GM12878 (cell line): ENCODE data around the gene IKBKG. TPM values are rescaled to one million over a fixed set of nuclear protein-coding genes. Genes with fewer than 3 reads are reported as not detected.

ENCODE experiments used
- ATAC-seq: fragments of 200-7000 bp; cut with Tn5 transposase; 3 replicates; pipeline ENCODE4 v1.9.1; 2020; ENCODE audit warnings: mild to moderate bottlenecking, moderate library complexity
- BruUV-seq: library from RNA; stranded (reverse); fragments of 400-500 nt; replicated peaks from 2 replicates; lab custom pipeline; 2021; lab: Mats Ljungman, UMichigan
- CTCF ChIA-PET: fragments of 300-600 bp; sonication (Branson Sonifier 250); formaldehyde crosslinking; extraction: SDS; loops from one replicate; lab custom pipeline; 2021; ENCODE audit warnings: inconsistent platforms; lab: Yijun Ruan, JAX
- POLR2A ChIA-PET: fragments of 350-600 bp; formaldehyde crosslinking; extraction: SDS; loops from one replicate; lab custom pipeline; 2021; ENCODE audit warnings: inconsistent platforms; lab: Charles Lee
- RAD21 ChIA-PET: fragments of 300-600 bp; sonication (Branson Sonifier 250); formaldehyde crosslinking; loops from one replicate; lab custom pipeline; 2023; ENCODE audit warnings: antibody characterized with exemption; ENCODE audit not compliant: unreplicated experiment; lab: Charles Lee
- SMC1A ChIA-PET: fragments of 300-600 bp; sonication (Branson Sonifier 250); formaldehyde crosslinking; loops from one replicate; lab custom pipeline; 2023; ENCODE audit not compliant: unreplicated experiment, uncharacterized antibody; lab: Charles Lee
- DNase-seq: peaks from one replicate; pipeline ENCODE4 v3.0.0-alpha.2; 2011; ENCODE audit warnings: low read depth, low spot score
- FAIRE-seq: peaks from 3 replicates; lab custom pipeline; 2011; peaks lifted over from hg19 to GRCh38; lab: Jason Lieb, UNC
- H2AFZ ChIP-seq: 2 replicates; pipeline ENCODE4 v1.6.0; 2011; ENCODE audit warnings: low read depth, low read length, control low read depth; ENCODE audit not compliant: control insufficient read depth
- H3K27ac ChIP-seq: 2 replicates; pipeline ENCODE4 v1.5.1; 2011; ENCODE audit warnings: control low read depth; ENCODE audit not compliant: control insufficient read depth, insufficient read depth
- H3K27me3 ChIP-seq, 2 experiments: replicated peaks in 1 of 2; 2 replicates each; pipeline versions ENCODE4 v1.6.0 to v1.6.1; 2011; ENCODE audit warnings: low read length in 1 of 2; ENCODE audit not compliant: control insufficient read depth in 2 of 2, insufficient read depth in 2 of 2
- H3K36me3 ChIP-seq, 2 experiments: 2 replicates each; pipeline ENCODE4 v1.5.1; 2011; ENCODE audit warnings: low read length in 1 of 2; ENCODE audit not compliant: control insufficient read depth in 2 of 2, insufficient read depth in 2 of 2
- H3K4me1 ChIP-seq: 2 replicates; pipeline ENCODE4 v1.6.1; 2011; ENCODE audit warnings: mild to moderate bottlenecking, low read length, moderate library complexity, mixed read lengths; ENCODE audit not compliant: control insufficient read depth, insufficient read depth
- H3K4me2 ChIP-seq: 2 replicates; pipeline ENCODE4 v1.6.0; 2011; ENCODE audit warnings: control low read depth; ENCODE audit not compliant: control insufficient read depth, insufficient read depth
- H3K4me3 ChIP-seq: fragments of 200-600 bp; sonication (generic); 2 replicates; pipeline ENCODE4 v1.5.1; 2016
- H3K79me2 ChIP-seq: 2 replicates; pipeline ENCODE4 v1.6.0; 2011; ENCODE audit warnings: low read length; ENCODE audit not compliant: control insufficient read depth, insufficient read depth
- H3K9ac ChIP-seq: 2 replicates; pipeline ENCODE4 v1.8.0; 2011; ENCODE audit warnings: low read length, control low read depth, mixed read lengths; ENCODE audit not compliant: control insufficient read depth, insufficient read depth
- H3K9me3 ChIP-seq: replicated peaks from 3 replicates; pipeline ENCODE4 v1.5.1; 2011; ENCODE audit warnings: mild to moderate bottlenecking, low read length; ENCODE audit not compliant: control insufficient read depth, insufficient read depth
- H4K20me1 ChIP-seq: 2 replicates; pipeline ENCODE4 v1.6.0; 2011; ENCODE audit not compliant: control insufficient read depth, insufficient read depth
- BMI1 ChIP-seq: fragments of 450-650 bp; IDR thresholded peaks from 2 replicates; pipeline ENCODE4 v1.6.1; 2016; ENCODE audit warnings: mild to moderate bottlenecking, moderate library complexity, borderline replicate concordance
- CBX5 ChIP-seq: sonication (generic); IDR thresholded peaks from 2 replicates; pipeline ENCODE4 v1.6.1; 2016; ENCODE audit warnings: low read depth, moderate library complexity, mild to moderate bottlenecking, inconsistent platforms
- CHD1 ChIP-seq: IDR thresholded peaks from 2 replicates; pipeline ENCODE4 v1.6.1; 2012; ENCODE audit warnings: low read depth, low read length, improper control_type of control experiment
- DPF2 ChIP-seq: fragments of 450-650 bp; IDR thresholded peaks from 2 replicates; pipeline ENCODE4 v1.6.1; 2017; ENCODE audit warnings: mild to moderate bottlenecking
- HDGF ChIP-seq: fragments of 450-650 bp; IDR thresholded peaks from 2 replicates; pipeline ENCODE4 v1.6.1; 2016; ENCODE audit warnings: antibody characterized with exemption
- IKZF1 ChIP-seq: fragments of 450-650 bp; conservative IDR thresholded peaks from 2 replicates; pipeline ENCODE4 v1.6.1; 2017; ENCODE audit warnings: antibody characterized with exemption, mild to moderate bottlenecking
- IRF4 ChIP-seq: IDR thresholded peaks from 2 replicates; pipeline ENCODE4 v1.6.1; 2011; ENCODE audit warnings: low read depth, low read length
- LARP7 ChIP-seq: fragments of 450-650 bp; IDR thresholded peaks from 2 replicates; pipeline ENCODE4 v1.6.1; 2017; ENCODE audit warnings: mild to moderate bottlenecking
- RAD21 ChIP-seq: IDR thresholded peaks from 2 replicates; pipeline ENCODE4 v1.6.1; 2011; ENCODE audit warnings: mild to moderate bottlenecking, low read depth, low read length, moderate library complexity; ENCODE audit not compliant: insufficient read depth
- RAD51 ChIP-seq: fragments of 450-650 bp; IDR thresholded peaks from 2 replicates; pipeline ENCODE4 v1.6.1; 2016; ENCODE audit warnings: moderate library complexity, mild to moderate bottlenecking, inconsistent platforms
- SMC3 ChIP-seq: IDR thresholded peaks from 2 replicates; pipeline ENCODE4 v1.6.1; 2011; ENCODE audit warnings: low read length, improper control_type of control experiment, borderline replicate concordance
- TAF1 ChIP-seq: IDR thresholded peaks from 2 replicates; pipeline ENCODE4 v1.6.1; 2011; ENCODE audit warnings: mild to moderate bottlenecking, low read depth, low read length, borderline replicate concordance
- TCF12 ChIP-seq: IDR thresholded peaks from 2 replicates; pipeline ENCODE4 v1.6.1; 2011; ENCODE audit warnings: low read depth, mild to moderate bottlenecking, low read length
- TCF7 ChIP-seq: IDR thresholded peaks from 2 replicates; pipeline ENCODE4 v1.6.1; 2014; ENCODE audit warnings: antibody characterized with exemption, borderline replicate concordance
- WGBS: methylation state at CpG from one replicate; pipeline ENCODE4 v1.1.6; 2016; ENCODE audit warnings: low lambda C conversion rate; ENCODE audit not compliant: insufficient replicate concordance, insufficient coverage; ENCODE audit errors: missing lambda C conversion rate; 5-methylcytosine and 5-hydroxymethylcytosine counted together
- in situ Hi-C: fragments of 300-500 bp; cut with MboI; formaldehyde crosslinking; loops from 9 replicates; pipeline ENCODE4 v1.14.3; 2018; ENCODE audit warnings: mixed read lengths
- intact Hi-C: fragments of 100-400 bp; cut with micrococcal nuclease; formaldehyde crosslinking; loops from one replicate; pipeline ENCODE4 v1.14.2; 2022; ENCODE audit not compliant: unreplicated experiment
- polyA plus RNA-seq, 11 experiments: library from polyadenylated mRNA; depleted of rRNA in 4 of 11; unstranded in 6 of 11; stranded (reverse) in 5 of 11; fragments of >200 nt; fragmentation: Nextera tagmentation in 4 of 11; fragmentation: Illumina TruSeq in 1 of 11; extraction: Ambion mirVana in 4 of 11; extraction: Trizol in 1 of 11; gene quantifications; 1 replicate in 1 of 11; 2 replicates in 10 of 11; pipeline versions ENCODE4 v1.2.1 to v1.2.3, GENCODE V29; 2011 to 2016; ENCODE audit warnings: inconsistent platforms in 2 of 11, missing spikeins in 2 of 11, low read depth in 1 of 11
- total RNA-seq, 4 experiments: library from RNA; depleted of rRNA in 3 of 4; stranded (reverse); fragments of >200 nt in 3 of 4; fragmentation: Illumina TruSeq in 1 of 4; extraction: Trizol in 1 of 4; gene quantifications; 2 replicates each; pipeline versions ENCODE4 v1.2.1 to v1.2.3, GENCODE V29; 2013 to 2021
- TF ChIP-seq, protein P1 (sequence below): fragments of 450-650 bp; IDR thresholded peaks from 2 replicates; pipeline ENCODE4 v1.6.1; 2017; ENCODE audit warnings: mild to moderate bottlenecking
- TF ChIP-seq, protein P2 (sequence below): fragments of 450-650 bp; IDR thresholded peaks from 2 replicates; pipeline ENCODE4 v1.6.1; 2018; ENCODE audit warnings: borderline replicate concordance, mild to moderate bottlenecking; ENCODE audit not compliant: partially characterized antibody
- TF ChIP-seq, protein P3 (sequence below): fragments of 450-650 bp; IDR thresholded peaks from 2 replicates; pipeline ENCODE4 v1.6.1; 2017; ENCODE audit warnings: low read depth, mild to moderate bottlenecking, moderate library complexity
- TF ChIP-seq, protein P4 (sequence below): fragments of 450-650 bp; IDR thresholded peaks from 2 replicates; pipeline ENCODE4 v1.6.1; 2016; ENCODE audit warnings: mild to moderate bottlenecking

IKBKG gene
- total and polyA plus RNA-seq, 10 of the 15 experiments (the other 5 are each of a cell fraction or from before 2014, with no cell fraction given): 0.35 to 30.7 (median 16.7) TPM

DNA sequence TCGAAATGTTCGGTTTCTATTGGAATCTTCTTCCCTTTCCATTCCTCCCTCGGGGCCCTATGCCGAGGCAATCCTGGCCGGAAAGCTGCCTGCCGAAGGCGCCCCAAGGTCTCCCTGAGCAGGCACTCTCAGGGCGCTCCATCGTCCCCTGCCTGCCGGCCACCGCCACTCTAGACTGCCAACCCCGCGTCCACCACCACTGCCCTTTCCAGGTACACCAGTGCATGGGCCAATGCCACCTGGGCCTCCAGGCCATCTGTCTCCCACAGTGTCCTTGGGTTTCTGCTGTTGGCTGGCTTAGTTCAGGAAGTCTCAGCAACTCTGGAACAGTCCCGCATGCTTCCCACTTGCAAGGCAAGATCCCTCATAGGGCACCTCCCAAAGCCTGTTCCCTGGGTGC is 52.1 kb downstream of the IKBKG start (continued):
- TF ChIP-seq HDGF (no peak), IKZF1 (no peak), IRF4 (no peak), TCF12 (no peak), TCF7 (no peak), BMI1 (no peak), CHD1 (no peak)
- TF ChIP-seq, protein P1, sequence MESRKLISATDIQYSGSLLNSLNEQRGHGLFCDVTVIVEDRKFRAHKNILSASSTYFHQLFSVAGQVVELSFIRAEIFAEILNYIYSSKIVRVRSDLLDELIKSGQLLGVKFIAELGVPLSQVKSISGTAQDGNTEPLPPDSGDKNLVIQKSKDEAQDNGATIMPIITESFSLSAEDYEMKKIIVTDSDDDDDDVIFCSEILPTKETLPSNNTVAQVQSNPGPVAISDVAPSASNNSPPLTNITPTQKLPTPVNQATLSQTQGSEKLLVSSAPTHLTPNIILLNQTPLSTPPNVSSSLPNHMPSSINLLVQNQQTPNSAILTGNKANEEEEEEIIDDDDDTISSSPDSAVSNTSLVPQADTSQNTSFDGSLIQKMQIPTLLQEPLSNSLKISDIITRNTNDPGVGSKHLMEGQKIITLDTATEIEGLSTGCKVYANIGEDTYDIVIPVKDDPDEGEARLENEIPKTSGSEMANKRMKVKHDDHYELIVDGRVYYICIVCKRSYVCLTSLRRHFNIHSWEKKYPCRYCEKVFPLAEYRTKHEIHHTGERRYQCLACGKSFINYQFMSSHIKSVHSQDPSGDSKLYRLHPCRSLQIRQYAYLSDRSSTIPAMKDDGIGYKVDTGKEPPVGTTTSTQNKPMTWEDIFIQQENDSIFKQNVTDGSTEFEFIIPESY: no peak

DNA sequence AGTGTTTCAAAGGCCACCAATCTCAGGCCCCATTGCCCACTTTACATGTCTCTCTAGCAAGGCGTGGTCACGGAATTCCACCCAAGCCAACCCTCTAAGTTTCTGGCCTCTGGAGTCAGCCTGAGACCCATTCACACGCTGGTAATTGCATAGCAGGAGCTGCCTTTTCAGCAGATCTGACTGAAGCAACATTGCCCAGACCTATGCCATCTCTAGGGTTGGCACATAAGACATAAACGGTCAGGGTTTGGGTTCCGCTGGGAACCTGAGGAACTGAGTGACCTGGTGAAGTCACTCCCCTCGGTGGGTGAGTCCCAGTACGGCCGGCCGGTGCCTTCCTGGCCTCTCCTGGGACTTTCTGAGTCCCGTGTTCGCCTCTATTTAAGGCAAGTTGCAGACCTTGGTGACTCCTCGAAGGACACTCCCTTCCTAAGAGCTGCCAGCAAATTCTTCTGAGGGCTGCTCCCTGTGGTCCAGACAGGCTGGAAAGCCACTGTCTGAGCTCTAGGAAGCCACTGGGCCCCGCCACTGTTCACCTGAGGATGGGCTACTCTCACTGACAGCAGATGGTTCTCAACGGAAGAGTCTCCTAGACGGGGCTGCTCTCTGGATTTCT is 53.4 kb downstream of the IKBKG start:
- DNase-seq (no peak), FAIRE-seq (no peak), ATAC-seq (no peak)
- in situ Hi-C loops (no loop called here), intact Hi-C loops (no loop called here)
- H3K4me3 ChIP-seq: no peak overlapping the region
- no peaks in the 10 kb centered on the region for H3K36me3 ChIP-seq
- no TSS peak for BruUV-seq
- RAD21 ChIA-PET: no interaction called here
- H3K4me2 ChIP-seq: no peak overlapping the region
- no peak overlapping the region for H3K27ac ChIP-seq
- SMC1A ChIA-PET: no interaction called here
- no peaks in the 10 kb centered on the region for H3K4me1 ChIP-seq
- no peaks in the 10 kb centered on the region for H3K79me2 ChIP-seq
- 53% methylated on average over 15 of the region's 15 CpGs for WGBS
- no peaks in the 10 kb centered on the region for H3K27me3 ChIP-seq
- CTCF ChIA-PET: no interaction called here
- no peak overlapping the region for H2AFZ ChIP-seq
- POLR2A ChIA-PET: no interaction called here
- no peaks in the 10 kb centered on the region; the same call in 2 of the 3 replicates for H3K9me3 ChIP-seq
- H3K9ac ChIP-seq: no peak overlapping the region
- no peaks in the 10 kb centered on the region for H4K20me1 ChIP-seq
- no peak for TF ChIP-seq CBX5
- no peak for TF ChIP-seq RAD21
- TF ChIP-seq, protein P2, sequence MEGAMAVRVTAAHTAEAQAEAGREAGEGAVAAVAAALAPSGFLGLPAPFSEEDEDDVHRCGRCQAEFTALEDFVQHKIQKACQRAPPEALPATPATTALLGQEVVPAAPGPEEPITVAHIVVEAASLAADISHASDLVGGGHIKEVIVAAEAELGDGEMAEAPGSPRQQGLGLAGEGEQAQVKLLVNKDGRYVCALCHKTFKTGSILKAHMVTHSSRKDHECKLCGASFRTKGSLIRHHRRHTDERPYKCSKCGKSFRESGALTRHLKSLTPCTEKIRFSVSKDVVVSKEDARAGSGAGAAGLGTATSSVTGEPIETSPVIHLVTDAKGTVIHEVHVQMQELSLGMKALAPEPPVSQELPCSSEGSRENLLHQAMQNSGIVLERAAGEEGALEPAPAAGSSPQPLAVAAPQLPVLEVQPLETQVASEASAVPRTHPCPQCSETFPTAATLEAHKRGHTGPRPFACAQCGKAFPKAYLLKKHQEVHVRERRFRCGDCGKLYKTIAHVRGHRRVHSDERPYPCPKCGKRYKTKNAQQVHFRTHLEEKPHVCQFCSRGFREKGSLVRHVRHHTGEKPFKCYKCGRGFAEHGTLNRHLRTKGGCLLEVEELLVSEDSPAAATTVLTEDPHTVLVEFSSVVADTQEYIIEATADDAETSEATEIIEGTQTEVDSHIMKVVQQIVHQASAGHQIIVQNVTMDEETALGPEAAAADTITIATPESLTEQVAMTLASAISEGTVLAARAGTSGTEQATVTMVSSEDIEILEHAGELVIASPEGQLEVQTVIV: no peak
- TF ChIP-seq DPF2: no peak
- no peak for TF ChIP-seq TAF1
- TF ChIP-seq, protein P3, sequence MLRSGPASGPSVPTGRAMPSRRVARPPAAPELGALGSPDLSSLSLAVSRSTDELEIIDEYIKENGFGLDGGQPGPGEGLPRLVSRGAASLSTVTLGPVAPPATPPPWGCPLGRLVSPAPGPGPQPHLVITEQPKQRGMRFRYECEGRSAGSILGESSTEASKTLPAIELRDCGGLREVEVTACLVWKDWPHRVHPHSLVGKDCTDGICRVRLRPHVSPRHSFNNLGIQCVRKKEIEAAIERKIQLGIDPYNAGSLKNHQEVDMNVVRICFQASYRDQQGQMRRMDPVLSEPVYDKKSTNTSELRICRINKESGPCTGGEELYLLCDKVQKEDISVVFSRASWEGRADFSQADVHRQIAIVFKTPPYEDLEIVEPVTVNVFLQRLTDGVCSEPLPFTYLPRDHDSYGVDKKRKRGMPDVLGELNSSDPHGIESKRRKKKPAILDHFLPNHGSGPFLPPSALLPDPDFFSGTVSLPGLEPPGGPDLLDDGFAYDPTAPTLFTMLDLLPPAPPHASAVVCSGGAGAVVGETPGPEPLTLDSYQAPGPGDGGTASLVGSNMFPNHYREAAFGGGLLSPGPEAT: no peak
- TF ChIP-seq, protein P4, sequence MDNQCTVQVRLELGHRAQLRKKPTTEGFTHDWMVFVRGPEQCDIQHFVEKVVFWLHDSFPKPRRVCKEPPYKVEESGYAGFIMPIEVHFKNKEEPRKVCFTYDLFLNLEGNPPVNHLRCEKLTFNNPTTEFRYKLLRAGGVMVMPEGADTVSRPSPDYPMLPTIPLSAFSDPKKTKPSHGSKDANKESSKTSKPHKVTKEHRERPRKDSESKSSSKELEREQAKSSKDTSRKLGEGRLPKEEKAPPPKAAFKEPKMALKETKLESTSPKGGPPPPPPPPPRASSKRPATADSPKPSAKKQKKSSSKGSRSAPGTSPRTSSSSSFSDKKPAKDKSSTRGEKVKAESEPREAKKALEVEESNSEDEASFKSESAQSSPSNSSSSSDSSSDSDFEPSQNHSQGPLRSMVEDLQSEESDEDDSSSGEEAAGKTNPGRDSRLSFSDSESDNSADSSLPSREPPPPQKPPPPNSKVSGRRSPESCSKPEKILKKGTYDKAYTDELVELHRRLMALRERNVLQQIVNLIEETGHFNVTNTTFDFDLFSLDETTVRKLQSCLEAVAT: no peak
- TF ChIP-seq SMC3: no peak
- TF ChIP-seq RAD51: no peak
- TF ChIP-seq LARP7: no peak
